ENCODE results near the gene ANGPTL4.
"Not testable (repeated sequence)": the region's sequence is repeated elsewhere in the genome, so short reads cannot be mapped to it uniquely, and the experiment has no call there.

ANGPTL4 gene

DNA sequence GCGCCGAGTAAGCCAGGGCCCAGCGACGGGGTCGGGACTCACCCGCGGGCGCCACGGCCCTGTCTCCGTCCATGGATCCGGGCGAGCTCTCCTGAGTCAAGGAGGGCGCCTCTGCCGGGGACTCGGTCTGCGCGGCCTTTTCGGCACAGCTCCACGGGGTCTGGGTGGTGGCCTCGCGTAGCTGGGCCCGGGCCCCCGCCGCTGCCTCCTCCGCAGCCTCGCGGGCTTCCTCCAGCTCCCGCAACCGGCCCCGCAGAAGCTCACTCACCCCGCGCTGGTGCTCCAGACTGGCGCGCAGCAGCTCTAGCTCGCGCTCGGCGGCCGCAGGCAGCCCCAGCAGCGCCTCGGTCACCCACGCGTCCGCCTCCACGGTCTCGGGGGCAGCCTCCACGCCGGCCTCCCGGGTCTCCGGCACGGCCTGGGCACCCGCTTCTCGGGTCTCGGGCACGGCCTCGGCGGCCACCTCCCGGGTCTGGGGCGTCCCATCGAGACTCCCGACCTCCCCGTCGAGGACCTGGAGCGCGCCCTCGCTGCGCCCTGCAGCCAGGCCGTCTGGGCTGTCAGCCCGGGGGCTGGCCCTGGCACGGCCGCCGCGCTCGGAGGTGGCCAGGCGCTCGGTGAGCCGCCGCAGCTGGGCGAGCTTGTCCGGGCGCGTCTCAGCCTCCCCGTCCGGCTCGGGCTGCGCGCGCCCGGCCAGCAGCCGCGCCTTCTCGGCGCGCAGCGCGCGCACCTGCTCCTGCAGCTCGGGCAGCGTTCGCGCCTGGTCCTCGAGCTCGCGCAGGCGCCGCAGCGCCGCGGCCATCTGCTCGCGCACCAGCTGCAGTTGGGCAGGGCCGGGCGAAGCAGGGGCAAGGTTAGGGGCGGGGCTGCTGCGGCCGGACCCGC lies 29.3 kb upstream of the ANGPTL4 start:
- no peak for DNase-seq

- DNase-seq, result no peak
Measured at GRCh38 chr19:8335343-8336071, 28.4 kb upstream of the ANGPTL4 start.

GRCh38 chr19:8336072-8336569 lies 27.8 kb upstream of the ANGPTL4 start:
- no peak for DNase-seq

GRCh38 chr19:8336660-8337059 lies 27.3 kb upstream of the ANGPTL4 start:
- no peak for DNase-seq

GRCh38 chr19:8337728-8338127 lies 26.2 kb upstream of the ANGPTL4 start:
- no peak for DNase-seq

DNA sequence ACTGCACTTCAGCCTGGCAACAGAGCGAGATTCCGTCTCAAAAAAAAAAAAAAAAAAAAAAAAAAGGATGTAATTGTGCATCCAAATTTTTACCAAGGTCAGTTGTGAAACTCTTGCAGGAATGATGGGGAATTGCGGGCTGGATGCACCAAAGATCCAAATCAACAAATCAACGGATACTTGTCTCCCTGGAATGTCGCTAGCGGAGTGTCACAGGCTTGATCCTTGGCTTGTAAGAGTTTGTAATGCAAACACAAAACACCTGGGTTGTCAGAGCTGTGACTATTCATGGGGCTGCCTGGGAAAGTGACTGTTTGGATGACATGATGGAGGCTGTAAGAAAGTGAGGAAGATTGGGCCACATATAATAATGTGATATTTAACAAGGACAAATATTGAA lies 25.1 kb upstream of the ANGPTL4 start:
- no peak for DNase-seq

DNA sequence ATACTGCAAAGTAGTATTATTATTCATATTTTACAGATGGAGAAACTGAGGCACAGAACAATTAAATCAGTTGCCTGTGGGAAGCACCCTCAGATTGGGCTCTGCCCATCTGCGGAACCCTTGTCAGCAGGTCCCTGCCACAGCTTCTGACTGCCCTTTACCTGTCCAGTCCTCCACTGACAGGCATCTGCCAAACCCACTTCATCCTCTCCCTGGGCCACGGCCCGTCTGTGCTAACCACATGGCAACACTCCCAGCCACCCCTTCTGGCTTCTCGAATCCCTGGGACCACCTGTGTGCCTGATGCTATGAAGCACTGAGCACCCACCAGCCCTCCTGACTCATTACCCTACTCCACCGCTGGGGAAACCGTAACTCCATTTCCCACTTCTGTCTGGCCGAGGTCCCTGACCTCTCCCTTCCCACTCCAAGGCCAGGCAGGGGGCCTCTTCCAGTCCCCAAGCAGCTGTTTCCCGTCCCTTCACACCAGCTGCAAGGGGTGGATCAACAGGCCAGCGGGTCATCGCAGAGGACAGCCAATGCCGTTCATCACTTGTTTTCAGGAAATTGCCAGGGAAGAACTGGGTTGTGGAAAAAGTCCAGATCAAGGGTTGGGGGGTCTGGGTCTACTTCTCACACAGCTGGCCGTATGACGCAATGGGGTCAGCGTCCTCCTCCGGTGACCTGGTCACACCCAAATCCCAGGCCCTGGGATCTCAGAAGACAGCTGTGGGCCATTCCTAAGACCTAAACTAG lies 23.4 kb upstream of the ANGPTL4 start:
- DNase-seq, result no peak

DNA sequence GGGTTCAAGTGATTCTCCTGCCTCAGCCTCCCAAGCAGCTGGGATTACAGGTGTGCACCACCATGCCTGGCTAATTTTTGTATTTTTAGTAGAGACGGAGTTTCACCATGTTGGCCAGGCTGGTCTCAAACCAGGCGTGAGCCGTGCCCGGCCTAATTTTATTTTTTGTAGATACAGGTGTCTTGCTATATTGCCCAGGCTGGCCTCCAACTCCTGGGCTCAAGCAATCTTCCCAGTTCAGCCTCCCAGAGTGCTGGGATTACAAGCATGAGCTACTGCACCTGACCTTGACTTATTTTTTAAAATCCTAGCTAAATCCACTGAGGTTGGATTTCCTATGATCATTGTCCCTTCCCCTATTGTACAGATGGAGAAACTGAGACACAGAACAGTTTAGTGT lies 22.5 kb upstream of the ANGPTL4 start:
- DNase-seq, result not testable (repeated sequence)

- DNase-seq, result no peak
Measured at GRCh38 chr19:8342316-8342683, 21.7 kb upstream of the ANGPTL4 start.

GRCh38 chr19:8342684-8343482 lies 21.1 kb upstream of the ANGPTL4 start, which contains the start of gene KANK3:
KANK3 (minus strand) TSS chr19:8343262; CDS start chr19:8337828, 5,434 bp downstream.
- DNase-seq, result peak; percentile 67

- no peak for DNase-seq
Measured at GRCh38 chr19:8343483-8343844, 20.5 kb upstream of the ANGPTL4 start.

DNA sequence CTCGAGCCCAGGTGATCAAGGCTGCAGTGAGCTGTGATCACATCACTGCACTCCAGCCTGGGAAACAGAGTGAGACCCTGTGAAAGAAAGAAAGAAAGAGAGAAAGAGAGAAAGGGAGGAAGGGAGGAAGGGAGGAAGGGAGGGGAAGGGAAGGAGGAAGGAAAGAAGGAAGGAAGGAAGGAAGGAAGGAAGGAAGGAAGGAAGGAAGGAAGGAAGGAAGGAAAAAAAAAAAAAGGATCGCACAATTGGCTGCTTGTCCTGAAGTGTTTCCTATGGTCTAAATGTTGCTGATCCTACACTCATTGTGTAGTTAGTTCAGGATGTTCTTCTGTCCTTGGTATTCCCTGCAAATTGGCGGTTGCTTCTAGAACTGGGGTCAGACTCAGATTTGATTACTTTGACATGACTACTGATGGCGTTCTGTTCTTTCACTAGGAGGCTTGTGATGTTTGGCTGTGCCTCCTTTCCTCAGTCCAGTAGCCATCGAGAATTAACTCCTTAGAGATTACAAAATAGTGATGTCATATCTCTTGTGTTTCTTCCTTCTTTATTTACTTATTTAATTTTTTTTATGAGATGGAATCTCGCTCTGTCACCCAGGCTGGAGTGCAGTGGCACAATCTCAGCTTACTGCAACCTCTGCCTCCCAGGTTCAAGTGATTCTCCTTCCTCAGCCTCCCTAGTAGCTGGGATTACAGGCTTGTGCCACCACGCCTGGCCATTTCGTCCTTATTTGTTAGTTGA lies 14.2 kb upstream of the ANGPTL4 start:
- DNase-seq, result not testable (repeated sequence)

DNA sequence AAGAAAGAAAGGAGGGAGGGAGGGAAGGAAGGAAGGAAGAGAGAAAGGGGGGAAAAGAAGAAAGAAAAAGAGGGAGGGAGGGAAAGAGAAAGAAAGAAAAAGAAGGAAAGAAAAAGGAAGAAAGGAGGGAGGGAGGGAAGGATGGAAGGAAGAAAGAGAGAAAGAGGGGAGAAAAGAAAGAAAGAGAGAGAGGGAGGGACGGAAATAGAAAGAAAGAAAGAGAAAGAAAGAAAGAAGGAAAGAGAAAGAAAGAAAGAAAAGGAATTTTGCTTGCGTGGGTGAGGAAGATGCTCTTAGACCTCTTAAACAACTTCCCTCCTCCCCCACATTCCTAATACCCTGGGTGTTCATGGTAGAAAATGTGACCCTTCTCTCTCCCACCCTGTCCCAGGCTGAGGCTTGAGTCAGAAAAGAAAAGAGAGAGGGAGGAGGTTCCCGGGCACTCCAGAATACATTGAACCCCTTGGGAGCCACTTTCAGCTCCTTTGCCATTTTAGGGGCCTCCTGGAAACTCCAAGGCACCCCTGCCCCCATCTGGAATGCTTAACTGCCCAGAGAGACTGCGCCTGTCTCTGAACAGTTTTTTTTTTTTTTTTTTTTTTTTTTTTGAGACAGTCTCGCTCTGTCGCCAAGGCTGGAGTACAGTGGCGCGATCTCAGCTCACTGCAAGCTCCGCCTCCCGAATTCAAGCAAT lies 11.7 kb upstream of the ANGPTL4 start:
- no peak for DNase-seq

DNA sequence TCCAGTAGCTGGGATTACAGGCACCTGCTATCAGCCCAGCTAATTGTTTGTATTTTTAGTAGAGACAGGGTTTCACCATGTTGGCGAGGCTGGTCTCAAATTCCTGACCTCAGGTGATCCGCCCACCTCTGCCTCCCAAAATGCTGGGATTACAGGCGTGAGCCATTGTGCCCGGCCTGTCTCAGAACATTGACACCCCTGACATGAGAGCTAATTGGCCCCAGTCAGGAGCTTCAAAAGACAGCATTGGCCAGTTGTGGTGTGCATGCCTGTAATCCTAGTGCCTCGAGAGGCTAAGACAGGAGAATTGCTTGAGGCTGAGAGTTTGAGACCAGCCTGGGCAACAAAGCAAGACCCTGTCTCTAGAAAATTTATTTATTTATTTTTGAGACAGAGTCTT lies 11.1 kb upstream of the ANGPTL4 start:
- not testable (repeated sequence) for DNase-seq

DNA sequence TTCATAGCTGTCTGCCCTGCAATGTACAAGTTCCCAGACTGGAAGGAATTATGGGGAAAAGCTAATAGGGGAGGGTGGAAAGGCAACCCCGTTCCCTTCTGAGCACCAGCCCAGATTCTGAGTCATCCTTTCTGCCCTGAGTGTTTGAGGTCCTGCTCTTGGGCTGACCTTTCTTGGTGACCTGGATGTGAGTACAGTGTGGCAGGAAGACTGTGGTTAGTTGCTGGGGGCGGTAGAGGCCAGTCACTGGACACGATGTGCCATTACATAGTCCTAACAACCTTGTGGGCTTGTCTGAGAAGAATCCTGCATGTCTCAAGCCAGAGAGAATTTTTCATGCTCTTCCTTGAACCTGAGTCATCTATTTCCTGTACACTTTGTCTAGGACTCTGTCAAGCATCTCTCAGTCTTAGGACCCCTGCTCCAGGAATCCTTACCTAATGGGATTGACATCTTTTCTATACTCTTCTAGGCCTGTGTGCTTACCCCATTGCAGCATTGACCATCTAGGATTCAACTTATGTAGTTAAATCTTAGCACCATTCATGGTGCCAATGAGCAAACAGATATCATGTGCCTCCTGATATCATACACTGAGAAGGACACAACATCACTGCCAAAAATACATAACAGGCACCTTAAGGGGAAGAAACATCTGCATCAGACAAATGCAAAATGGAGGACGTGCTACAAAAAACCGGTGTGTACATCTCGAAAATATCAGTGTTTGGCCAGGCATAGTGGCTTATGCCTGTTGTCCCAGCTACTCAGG lies 8.1 kb upstream of the ANGPTL4 start:
- no peak for DNase-seq

GRCh38 chr19:8357007-8357521 lies 6.9 kb upstream of the ANGPTL4 start:
- no peak for DNase-seq

- no peak for DNase-seq
Measured at GRCh38 chr19:8358948-8359347, 5.0 kb upstream of the ANGPTL4 start.

- no peak for DNase-seq
Measured at GRCh38 chr19:8360196-8360595, 3.8 kb upstream of the ANGPTL4 start.

- no peak for DNase-seq
Measured at GRCh38 chr19:8361921-8362793, 1.8 kb upstream of the ANGPTL4 start.

All from NCI-H1436 treated with DMSO at 0.1 percent for 48 hours (cell line).